ENCODE measurements around the gene KRT81. TPM values are rescaled to one million over a fixed set of nuclear protein-coding genes. Genes with fewer than 3 reads are reported as not detected.

KRT81 gene
- total and polyA plus RNA-seq, 2 donors from 2014 or later = not detected

- Histone ChIP-seq H3K36me3 (ENCODE audit: control insufficient read depth in 2 of 3, insufficient read depth in 3 of 3, low read length in 3 of 3) (no peaks in the 10 kb centered on the region), H3K27ac (ENCODE audit: low read depth in 2 of 2, low read length in 2 of 2) (no peak overlapping the region), H3K4me3 (ENCODE audit: low read length in 3 of 3) (no peak overlapping the region), H3K9ac (ENCODE audit: low read length in 3 of 3) (no peak overlapping the region), H3K9me3 (ENCODE audit: control insufficient read depth in 2 of 3, insufficient read depth in 1 of 3, low read length in 3 of 3) (no peaks in the 10 kb centered on the region), H3K27me3 (ENCODE audit: control insufficient read depth, insufficient read depth, low read length) (peaks cover 7% of the 10 kb centered on the region), H3K4me1 (ENCODE audit: control insufficient read depth in 2 of 3, insufficient read depth in 2 of 3, low read depth in 1 of 3, low read length in 3 of 3) (peaks cover 0 to 4% (median 3%) of the 10 kb centered on the region in 3 donors)
- no peak for TF ChIP-seq CTCF (IDR thresholded peaks at IDR 0.05; ENCODE audit: borderline replicate concordance, extremely low read depth, insufficient read depth)
- no peak for FAIRE-seq
- DNase-seq = peak in 1 of 5 donors; percentile 57
- intact Hi-C loops (cut with DNase I) = no loop called here
These were observed 29.0 kb downstream of the KRT81 start for GRCh38 chr12:52262286-52262685.

DNA sequence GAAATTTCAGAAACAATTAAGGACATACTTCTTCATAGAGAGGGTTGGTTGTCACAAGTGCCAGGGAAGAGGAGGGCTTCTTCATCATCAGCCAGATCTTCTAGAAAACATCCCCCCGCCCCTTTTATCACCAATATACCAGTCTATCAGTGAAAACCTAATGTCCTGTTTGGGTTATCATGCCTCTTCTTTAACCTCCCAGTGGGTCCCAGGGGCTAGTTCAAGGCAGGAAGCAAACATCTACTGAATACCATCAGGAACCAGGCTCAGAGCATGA lies 30.2 kb downstream of the KRT81 start:
- Histone ChIP-seq H3K4me3 (ENCODE audit: low read length in 3 of 3) (no peak overlapping the region), H3K36me3 (ENCODE audit: control insufficient read depth in 2 of 3, insufficient read depth in 3 of 3, low read length in 3 of 3) (no peaks in the 10 kb centered on the region), H3K9me3 (ENCODE audit: control insufficient read depth in 2 of 3, insufficient read depth in 1 of 3, low read length in 3 of 3) (no peaks in the 10 kb centered on the region), H3K27me3 (ENCODE audit: control insufficient read depth, insufficient read depth, low read length) (peaks cover 18% of the 10 kb centered on the region), H3K9ac (ENCODE audit: low read length in 3 of 3) (no peak overlapping the region), H3K4me1 (ENCODE audit: control insufficient read depth in 2 of 3, insufficient read depth in 2 of 3, low read depth in 1 of 3, low read length in 3 of 3) (peaks cover 0 to 4% (median 3%) of the 10 kb centered on the region in 3 donors), H3K27ac (ENCODE audit: low read depth in 2 of 2, low read length in 2 of 2) (no peak overlapping the region)
- intact Hi-C loops (cut with DNase I) = no loop called here
- no peak for FAIRE-seq
- no peak for TF ChIP-seq CTCF (IDR thresholded peaks at IDR 0.05; ENCODE audit: borderline replicate concordance, extremely low read depth, insufficient read depth)
- no peak for DNase-seq

DNA sequence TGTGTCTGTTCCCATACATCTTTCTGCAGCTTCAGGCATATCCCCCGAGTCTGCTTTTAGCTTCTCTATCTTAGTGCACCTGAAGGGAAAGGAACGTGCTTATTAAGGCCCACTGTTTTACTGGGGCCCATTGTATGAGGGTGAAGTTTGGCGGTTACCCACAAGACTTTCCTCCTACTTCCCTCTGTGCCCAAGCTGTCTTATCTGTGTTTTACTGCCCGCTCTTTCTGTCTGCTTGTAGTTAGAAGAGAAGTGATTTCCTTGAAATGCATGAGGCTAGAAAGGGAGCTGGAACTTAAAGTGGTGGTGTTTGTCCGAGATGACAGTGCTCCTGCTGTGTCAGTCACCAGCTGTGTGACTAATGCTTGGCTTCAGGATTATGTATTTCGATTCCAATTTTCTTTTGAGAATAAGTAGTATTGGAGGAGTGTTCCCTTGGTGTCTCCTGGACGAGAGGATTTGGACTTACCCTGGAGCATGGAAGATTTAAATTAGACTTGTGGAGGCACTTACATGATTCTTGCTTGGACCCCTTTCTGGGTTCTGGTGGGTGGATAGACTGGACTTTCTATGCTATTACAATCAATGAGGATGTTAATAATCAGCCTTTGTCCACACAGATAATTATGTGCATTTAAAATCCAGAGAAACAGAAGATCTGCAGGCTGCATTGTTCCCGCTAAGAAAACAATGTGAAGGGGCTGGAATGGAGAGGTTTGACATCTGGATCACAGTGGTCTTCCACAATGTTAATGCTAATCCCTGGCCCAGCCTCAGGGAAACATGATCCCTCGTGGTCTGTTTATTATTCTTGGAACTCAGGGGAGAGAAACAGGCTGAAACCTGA lies 30.8 kb downstream of the KRT81 start:
- Histone ChIP-seq H3K9ac (ENCODE audit: low read length in 3 of 3) (no peak overlapping the region), H3K9me3 (ENCODE audit: control insufficient read depth in 2 of 3, insufficient read depth in 1 of 3, low read length in 3 of 3) (no peaks in the 10 kb centered on the region), H3K4me1 (ENCODE audit: control insufficient read depth in 2 of 3, insufficient read depth in 2 of 3, low read depth in 1 of 3, low read length in 3 of 3) (peaks cover 0 to 4% (median 3%) of the 10 kb centered on the region in 3 donors), H3K4me3 (ENCODE audit: low read length in 3 of 3) (no peak overlapping the region), H3K27me3 (ENCODE audit: control insufficient read depth, insufficient read depth, low read length) (peaks cover 19% of the 10 kb centered on the region), H3K27ac (ENCODE audit: low read depth in 2 of 2, low read length in 2 of 2) (no peak overlapping the region), H3K36me3 (ENCODE audit: control insufficient read depth in 2 of 3, insufficient read depth in 3 of 3, low read length in 3 of 3) (no peaks in the 10 kb centered on the region)
- FAIRE-seq (no peak), DNase-seq (peak in 4 of 5 donors; percentile 57 to 87 (median 74))
- no peak for TF ChIP-seq CTCF (IDR thresholded peaks at IDR 0.05; ENCODE audit: borderline replicate concordance, extremely low read depth, insufficient read depth)
- intact Hi-C loops (cut with DNase I) = no loop called here
